Ecto neural progenitor cell (in vitro differentiated cells): ENCODE data around the gene PHACTR1.

ENCODE experiments used
- DNase-seq: peaks from one replicate; pipeline ENCODE4 v3.0.0-alpha.2; 2018; ENCODE audit warnings: low spot score

Gene PHACTR1

DNA sequence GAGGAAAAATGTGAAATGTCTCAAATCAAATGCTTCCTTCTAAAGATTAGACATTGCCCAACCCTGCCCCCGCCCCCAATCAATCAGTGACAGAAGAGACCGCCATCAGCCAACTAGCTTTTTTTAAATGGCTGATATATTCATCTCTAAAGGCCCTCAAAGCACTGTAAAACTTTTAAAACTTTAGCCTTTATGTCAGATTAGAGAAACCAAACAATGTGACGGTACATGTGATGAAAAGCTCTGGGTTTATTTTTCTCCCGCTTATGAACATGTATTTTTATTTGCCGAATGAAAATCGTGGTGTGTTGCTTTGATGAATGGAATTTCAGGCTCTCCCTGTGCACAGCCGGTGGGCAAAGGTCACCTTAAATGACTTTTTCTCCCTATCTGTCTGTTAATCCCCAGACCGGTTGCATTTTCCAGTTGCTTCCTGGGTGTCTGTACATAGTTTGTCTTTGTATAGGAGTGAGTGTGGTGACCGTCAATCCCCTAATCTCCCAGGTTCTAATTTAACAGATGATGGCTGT is 573.3 kb downstream of the PHACTR1 start:
- no peak for DNase-seq

- no peak for DNase-seq
These were observed 573.8 kb downstream of the PHACTR1 start for GRCh38 chr6:13290335-13290734.

DNA sequence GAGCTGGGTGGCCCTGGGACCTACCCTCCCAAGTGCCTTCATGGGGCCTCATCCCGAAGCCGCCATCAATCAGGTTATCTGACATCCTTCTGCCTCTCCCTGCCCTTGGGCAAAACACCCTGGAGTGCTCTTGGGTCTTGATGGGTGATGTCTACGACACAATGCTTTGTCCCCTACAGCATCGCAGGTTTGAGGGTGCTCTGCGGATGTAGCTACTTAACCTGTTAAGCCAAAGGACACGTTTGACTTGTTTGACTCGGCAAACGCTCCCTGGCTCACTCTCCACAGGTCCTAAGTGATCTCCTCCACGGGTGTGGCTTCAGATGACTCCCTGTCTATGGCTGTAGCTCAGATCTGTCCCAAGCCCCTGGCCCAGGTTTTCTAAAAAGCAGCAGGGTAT is 576.2 kb downstream of the PHACTR1 start:
- DNase-seq, result peak; percentile 31

- DNase-seq, result no peak
These were observed 578.0 kb downstream of the PHACTR1 start for GRCh38 chr6:13294499-13295069.

DNA sequence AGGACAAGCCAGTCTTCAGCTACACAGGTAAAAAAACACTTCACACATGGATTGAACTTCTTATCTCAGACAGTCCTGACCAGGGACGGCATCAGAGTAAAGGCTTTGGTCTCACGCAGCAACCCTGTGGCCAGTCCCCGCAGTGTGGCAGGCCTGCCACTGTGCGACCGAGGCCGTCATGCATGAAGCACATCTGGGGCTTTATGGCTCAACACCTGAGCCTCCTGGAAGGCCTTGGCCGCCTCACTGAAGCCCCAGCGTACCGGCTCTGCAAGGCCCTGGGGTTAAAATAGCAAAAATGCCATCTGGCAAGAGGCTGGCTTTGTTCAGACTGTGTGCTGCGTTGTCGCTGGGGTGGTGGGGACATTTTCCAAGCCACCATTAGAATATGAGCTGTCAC is 579.0 kb downstream of the PHACTR1 start:
- DNase-seq, result no peak

DNA sequence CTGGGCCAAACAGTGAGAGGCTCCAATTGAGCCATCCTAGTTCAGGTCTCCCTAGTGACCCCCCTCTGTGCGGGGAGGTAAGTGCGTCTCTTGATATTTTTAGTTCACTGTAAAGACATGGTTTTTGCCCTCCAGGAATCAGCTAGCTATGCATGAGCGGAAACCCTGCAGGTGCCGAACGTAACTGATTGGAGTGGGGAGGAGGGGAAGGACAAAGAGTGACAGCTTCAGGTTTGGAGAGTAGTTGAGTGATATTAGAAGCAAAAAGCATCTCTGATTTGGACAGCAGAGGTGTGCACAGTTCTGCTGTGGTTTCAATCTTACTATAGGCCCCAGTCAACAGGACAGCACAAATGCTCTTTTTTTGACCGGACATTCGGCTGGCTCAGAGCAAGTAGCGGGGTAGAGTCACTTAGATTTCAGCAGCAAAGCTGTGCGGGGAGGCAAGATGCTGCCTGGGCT is 580.0 kb downstream of the PHACTR1 start:
- no peak for DNase-seq

- no peak for DNase-seq
These were observed 580.8 kb downstream of the PHACTR1 start for GRCh38 chr6:13297391-13297790.

DNA sequence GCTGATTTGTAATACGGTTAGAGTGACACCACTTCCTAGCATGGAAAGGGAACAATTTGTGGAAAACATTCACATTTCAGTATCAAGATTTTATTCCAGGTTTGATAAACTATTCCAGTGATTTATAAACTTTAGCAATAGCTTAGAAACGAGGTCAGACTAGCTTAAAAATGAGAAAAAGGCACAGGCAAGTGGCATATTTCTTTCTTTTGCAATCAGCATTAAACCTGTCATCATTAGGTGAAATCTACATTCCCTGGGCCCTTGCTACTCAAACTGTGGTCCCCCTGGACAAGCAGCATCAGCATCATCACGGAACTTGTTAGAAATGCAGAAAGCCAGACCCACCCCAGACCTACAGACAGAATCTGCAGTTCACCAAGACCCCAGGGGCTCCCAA is 581.9 kb downstream of the PHACTR1 start:
- DNase-seq, result no peak

DNA sequence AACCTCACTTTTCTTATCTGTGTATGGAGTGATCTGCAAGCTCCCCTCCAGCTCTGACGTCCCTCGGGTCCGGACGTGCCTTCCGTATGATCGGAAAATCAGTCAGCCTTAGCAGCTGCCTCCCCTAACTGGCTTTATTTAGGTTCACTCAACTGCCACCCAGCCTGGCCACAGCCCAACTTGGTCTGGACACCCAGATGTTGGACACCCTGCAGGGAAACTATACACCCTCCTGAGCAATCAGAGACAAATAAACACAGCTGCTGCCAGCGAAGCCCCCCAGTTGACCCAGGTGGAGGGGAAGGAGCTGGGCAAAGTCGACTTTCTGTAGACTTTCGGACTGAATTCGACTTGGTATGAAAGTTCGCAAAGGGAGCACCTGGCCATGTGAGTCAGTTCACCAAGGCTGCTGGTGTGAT is 582.8 kb downstream of the PHACTR1 start:
- no peak for DNase-seq

DNA sequence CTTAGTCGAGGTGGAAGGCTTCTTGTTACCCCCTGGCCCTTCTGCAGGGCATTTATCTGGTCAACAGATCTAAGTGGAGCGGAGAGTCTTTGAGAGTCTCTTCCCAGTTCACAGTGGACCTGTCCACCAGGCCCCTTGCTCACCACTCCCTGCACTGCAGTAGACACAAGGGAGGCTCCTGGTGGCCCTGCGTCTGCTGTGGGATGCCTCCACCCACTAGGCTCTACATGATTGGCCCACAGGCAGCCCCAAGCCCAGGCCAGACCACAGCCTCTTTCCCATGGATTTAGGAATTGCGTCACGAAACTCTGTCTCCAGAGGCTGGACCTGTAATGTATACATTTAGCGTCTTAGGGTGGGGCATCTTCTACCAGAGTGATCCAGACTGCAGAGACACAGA is 583.4 kb downstream of the PHACTR1 start:
- no peak for DNase-seq

DNA sequence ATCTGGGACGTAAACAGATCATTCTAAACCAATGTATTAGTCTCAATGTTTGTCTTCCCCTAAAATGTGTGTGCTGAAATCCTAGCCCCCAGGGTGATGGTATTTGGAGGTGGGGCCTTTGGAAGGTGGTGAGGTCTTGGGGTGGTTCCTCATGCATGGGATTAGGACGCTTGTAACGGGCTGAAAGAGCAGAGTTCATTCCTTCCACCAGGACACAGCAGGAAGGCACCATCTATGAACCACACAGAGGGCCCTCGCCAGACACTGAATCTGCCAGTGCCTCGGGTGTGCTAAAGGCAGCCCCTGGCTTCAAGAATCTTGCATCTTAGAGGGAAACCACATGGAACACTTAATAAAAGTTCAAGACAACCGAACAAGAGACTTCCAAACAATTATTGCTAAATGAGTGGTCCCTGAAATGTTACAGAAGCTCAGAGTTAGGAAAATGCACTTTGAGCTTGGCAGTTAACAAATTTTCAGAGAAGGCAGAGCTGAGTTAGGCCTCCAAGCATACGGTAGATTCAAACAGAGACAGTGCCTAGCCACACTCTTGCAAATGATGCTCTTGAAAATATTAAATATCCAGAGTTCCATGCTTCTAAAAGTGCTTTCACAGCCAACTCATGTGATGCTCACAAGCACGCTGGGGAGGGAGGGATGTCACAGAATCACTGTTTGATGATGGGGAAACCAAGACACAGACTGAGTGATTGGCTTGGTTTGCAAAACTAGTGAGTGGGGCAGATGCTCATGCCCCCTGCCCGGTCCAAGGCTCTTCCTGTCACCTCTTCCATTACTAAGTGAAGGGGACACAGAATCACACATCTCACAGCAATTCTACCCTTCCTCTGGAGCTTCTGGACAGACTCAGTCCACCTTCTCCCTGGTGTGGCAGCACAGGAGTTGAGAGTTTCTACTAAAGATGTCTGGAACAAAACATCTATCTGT is 584.4 kb downstream of the PHACTR1 start:
- no peak for DNase-seq

DNA sequence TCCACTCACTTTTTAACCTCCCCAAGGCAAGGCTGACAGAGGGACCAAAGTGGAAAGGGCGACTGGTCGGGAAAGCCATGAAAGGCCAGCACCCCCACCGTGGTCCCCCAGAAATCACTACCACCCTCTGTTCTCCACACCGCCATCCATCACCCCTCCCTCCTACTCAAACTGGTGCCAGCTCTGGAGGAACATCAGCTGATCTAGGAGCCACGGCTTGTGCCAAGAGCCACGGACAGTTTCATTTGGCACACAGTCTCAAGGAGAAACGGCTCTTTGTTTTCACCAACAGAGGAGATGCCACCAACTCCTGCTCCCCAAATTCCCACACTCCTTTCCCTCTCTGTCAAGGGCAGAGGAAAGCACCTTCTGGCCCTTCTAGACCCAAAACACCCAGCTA is 585.7 kb downstream of the PHACTR1 start:
- no peak for DNase-seq

DNA sequence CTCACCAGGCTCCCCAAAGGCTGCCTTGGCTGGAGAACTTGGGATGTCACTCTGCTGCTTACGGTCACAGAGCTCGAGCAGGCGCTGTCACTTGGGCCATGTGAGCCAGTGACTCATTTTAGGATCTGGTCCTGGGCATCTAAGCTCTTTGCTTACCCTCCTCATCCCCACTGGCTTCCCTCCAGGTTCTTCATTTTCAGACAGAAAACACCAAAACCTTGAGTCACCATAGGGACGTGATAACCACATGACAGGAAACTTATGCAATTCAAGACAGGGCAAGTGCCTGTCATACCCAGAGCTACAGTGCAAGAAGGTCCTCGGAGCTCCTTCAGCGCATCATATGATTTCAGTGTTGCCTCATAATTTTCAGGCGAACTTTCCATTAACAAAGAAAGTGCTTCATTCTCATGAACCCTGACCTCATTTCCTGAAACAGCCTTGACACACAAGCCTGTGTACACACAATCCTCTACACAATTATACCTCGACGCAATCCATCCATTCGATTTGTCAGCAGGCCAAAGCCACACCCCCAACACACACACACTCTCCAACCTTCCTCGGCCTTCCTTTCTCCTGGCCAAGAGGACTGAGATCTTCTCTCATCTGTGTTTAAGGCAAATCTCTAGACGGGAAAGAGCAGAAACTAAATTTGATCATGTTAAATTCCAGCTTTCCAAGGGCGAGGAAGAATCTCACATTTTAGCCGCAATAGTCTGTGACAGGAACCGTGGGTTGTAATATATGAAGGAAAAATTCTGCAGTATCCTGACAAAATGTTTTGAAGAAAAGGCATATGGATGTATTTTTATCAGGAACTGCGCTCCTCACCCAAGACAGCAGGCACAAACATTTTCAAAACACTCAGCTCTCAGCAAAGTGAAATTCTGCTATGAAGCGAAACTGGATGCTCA is 586.4 kb downstream of the PHACTR1 start:
- no peak for DNase-seq

DNA sequence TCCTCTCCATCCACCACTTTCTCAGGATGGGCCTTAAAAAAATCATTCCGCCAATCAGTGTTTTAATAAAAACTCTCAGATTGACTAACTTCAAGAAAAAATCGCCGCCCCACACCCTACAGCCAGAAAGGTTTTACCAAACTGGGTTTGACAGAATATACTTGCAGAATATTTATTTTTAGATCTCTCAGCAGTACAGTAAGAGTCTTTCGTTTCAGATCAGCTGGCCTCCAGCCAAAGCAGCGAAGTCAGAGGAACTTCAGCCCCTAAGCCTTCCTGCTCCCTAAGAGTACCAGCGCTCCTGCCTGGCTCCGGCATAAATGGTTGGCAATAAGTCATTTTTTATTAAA is 587.1 kb downstream of the PHACTR1 start:
- no peak for DNase-seq

DNA sequence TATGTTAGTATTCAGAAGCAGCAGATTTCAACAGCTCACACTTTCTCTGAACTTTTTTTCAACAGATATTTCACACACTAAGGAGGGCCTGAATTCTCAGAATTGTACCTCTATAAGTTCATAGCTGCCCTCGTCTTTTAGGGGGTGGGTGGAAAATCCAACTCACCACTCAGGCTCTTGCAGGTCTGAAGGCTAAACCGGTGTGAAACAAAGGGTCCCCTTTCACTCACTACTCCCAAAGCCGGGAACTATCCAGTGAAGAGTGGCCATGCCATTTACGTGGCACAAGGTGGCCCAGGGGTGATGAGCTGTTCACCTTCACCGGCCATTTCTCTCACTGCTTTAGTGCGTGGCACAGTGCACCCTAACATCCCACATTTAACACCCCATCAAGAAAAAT is 587.5 kb downstream of the PHACTR1 start:
- DNase-seq, result no peak

DNA sequence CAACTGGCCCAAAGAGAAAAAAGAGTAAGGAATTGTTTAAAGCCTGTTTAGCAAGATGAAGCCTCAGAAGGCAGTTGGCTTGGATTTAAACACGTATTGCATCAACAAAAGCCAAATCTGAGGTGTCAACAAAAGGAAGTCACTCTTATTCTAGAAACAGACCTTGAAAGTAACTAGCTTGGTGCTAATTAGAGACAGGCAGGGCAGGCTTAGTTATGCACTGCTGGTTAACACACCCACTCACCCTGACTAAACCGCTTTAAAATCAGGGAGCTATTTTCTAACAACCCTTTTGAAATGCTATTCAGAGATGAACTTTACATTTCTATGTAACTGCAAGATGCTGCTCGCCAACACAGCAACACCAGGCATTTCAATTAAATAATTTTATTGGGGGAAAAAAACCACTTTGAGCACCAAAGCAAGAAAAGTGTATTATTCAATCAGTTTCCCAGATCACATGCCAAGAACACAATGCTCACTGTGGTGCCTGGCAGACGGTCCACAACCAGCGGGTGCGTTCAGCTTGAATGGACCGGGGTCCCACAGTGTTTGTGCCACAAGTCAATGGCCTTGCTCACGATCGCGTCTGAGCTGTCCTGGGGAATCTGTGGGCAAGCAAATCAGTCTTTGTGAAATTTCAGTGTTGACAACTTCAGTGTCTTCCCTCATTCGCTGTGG is 588.2 kb downstream of the PHACTR1 start:
- no peak for DNase-seq

DNA sequence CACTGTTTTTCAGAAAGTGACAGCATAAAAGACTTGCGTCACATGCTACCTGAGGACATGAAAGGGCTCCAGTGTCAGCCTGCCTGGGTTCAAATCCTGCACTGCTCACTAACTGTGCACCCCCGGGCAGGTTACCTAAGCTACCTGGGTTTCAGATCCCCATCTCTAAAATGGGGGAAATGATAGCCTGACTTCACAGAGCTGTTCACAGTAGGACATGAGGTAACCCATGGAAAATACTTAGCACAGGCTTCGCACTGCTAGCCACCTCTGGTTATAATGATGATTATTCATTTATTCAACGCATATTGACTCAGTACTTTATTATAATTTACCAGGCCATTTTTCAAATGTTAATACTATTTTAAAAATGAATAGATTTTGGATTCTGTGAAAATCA is 588.7 kb downstream of the PHACTR1 start:
- no peak for DNase-seq

GRCh38 chr6:13305791-13306190 is 589.2 kb downstream of the PHACTR1 start:
- no peak for DNase-seq

GRCh38 chr6:13307508-13307995 is 591.0 kb downstream of the PHACTR1 start:
- no peak for DNase-seq

GRCh38 chr6:13308332-13308731 is 591.8 kb downstream of the PHACTR1 start:
- DNase-seq, result no peak

DNA sequence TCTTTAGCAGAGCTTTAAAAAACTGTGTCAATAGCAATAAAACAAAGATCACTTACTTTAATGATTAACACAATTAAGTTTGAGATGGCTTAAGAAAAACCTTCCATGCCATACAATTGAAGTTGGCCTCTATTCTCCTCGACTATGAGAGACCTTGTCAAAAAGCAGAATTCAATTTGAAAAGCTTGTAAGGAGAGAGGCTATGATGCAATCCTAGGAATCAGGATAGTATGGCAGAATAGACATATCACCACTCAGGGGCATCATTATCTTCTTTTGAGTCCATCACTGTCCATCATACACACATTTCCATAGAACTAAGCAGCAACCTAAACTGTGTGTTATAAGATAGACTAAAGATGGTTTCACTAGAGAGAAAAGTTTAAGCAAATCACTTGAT is 594.6 kb downstream of the PHACTR1 start:
- no peak for DNase-seq

- no peak for DNase-seq
These were observed 598.2 kb downstream of the PHACTR1 start for GRCh38 chr6:13314806-13315205.
